GM23338 (cell line): ENCODE measurements around the gene PHC3. TPM values are rescaled to one million over a fixed set of nuclear protein-coding genes. Genes with fewer than 3 reads are reported as not detected.
A peak's percentile ranks its signal among the peaks of the same experiment; 100 is the strongest.
"Not testable (repeated sequence)": the region's sequence is repeated elsewhere in the genome, so short reads cannot be mapped to it uniquely, and the experiment has no call there.

Experiments
- ATAC-seq: fragments of 200-7000 bp; cut with Tn5 transposase; 3 replicates; pipeline ENCODE4 v1.9.1; 2020
- DNase-seq: peaks from one replicate; pipeline ENCODE4 v3.0.0-alpha.2; 2015; ENCODE audit warnings: low spot score
- H2AFZ ChIP-seq: fragments of 200-600 bp; sonication (generic); 2 replicates; pipeline ENCODE4 v1.8.0; 2016; ENCODE audit warnings: antibody characterized with exemption, mild to moderate bottlenecking, moderate library complexity
- H3F3A ChIP-seq: fragments of 200-600 bp; sonication (generic); replicated peaks from 2 replicates; pipeline ENCODE4 v1.8.0; 2017; ENCODE audit warnings: antibody characterized with exemption, mixed run types, low read depth
- H3K27ac ChIP-seq: fragments of 200-600 bp; sonication (generic); 2 replicates; pipeline ENCODE4 v1.6.1; 2016; ENCODE audit warnings: low read depth
- H3K27me3 ChIP-seq: fragments of 200-600 bp; sonication (generic); 2 replicates; pipeline ENCODE4 v1.8.0; 2016; ENCODE audit warnings: mild to moderate bottlenecking, mixed run types, moderate library complexity; ENCODE audit not compliant: insufficient read depth
- H3K36me3 ChIP-seq: fragments of 200-600 bp; sonication (generic); 2 replicates; pipeline ENCODE4 v1.8.0; 2016; ENCODE audit warnings: mild to moderate bottlenecking; ENCODE audit not compliant: insufficient read depth
- H3K4me1 ChIP-seq: fragments of 200-600 bp; sonication (generic); 2 replicates; pipeline ENCODE4 v1.8.0; 2016; ENCODE audit warnings: mild to moderate bottlenecking, moderate library complexity; ENCODE audit not compliant: insufficient read depth
- H3K4me2 ChIP-seq: fragments of 200-600 bp; sonication (generic); 2 replicates; pipeline ENCODE4 v1.7.1; 2017; ENCODE audit warnings: mixed run types
- H3K4me3 ChIP-seq: fragments of 200-600 bp; sonication (generic); 2 replicates; pipeline ENCODE4 v1.6.1; 2016; ENCODE audit warnings: mixed run types
- H3K79me2 ChIP-seq: fragments of 200-600 bp; sonication (generic); replicated peaks from 2 replicates; pipeline ENCODE4 v1.8.0; 2017; ENCODE audit warnings: mild to moderate bottlenecking; ENCODE audit not compliant: insufficient read depth
- H3K9me2 ChIP-seq: fragments of 200-600 bp; sonication (generic); 2 replicates; pipeline ENCODE4 v1.8.0; 2017; ENCODE audit not compliant: insufficient read depth
- H4K20me1 ChIP-seq: fragments of 200-600 bp; sonication (generic); replicated peaks from 2 replicates; pipeline ENCODE4 v1.8.0; 2017; ENCODE audit warnings: mild to moderate bottlenecking; ENCODE audit not compliant: insufficient read depth
- H3K27ac Mint-ChIP-seq: 2 replicates; pipeline ENCODE4 v1.8.0; 2020; ENCODE audit warnings: inconsistent platforms, mild to moderate bottlenecking, moderate library complexity, mixed read lengths
- H3K27me3 Mint-ChIP-seq: 3 replicates; pipeline ENCODE4 v1.8.0; 2022; ENCODE audit warnings: low read depth, mild to moderate bottlenecking, moderate library complexity, mixed read lengths, inconsistent platforms; ENCODE audit not compliant: insufficient read depth, poor library complexity
- H3K36me3 Mint-ChIP-seq: 3 replicates; pipeline ENCODE4 v1.8.0; 2021; ENCODE audit warnings: low read depth, mild to moderate bottlenecking, inconsistent platforms, moderate library complexity, mixed read lengths
- H3K4me1 Mint-ChIP-seq: 3 replicates; pipeline ENCODE4 v1.8.0; 2020; ENCODE audit warnings: mild to moderate bottlenecking, inconsistent platforms, mixed read lengths
- H3K4me3 Mint-ChIP-seq: 3 replicates; pipeline ENCODE4 v1.8.0; 2021; ENCODE audit warnings: moderate library complexity, mild to moderate bottlenecking, inconsistent platforms, mixed read lengths
- H3K9me3 Mint-ChIP-seq: 3 replicates; pipeline ENCODE4 v1.8.0; 2020; ENCODE audit warnings: moderate library complexity, mild to moderate bottlenecking, inconsistent platforms, mixed read lengths
- CREB1 ChIP-seq: fragments of 250-450 bp; sonication (Bioruptor Pico); IDR thresholded peaks from 2 replicates; pipeline ENCODE4 v1.5.0; 2020; ENCODE audit warnings: low read depth, mild to moderate bottlenecking, moderate library complexity
- CTCF ChIP-seq, 2 experiments: fragments of 200-600 bp in 1 of 2; sonication (generic) in 1 of 2; conservative IDR thresholded peaks; 2 replicates each; pipeline versions ENCODE4 v1.5.1 to v1.6.1; 2016 to 2017; ENCODE audit warnings: antibody characterized with exemption in 2 of 2, low read depth in 2 of 2, mild to moderate bottlenecking in 2 of 2, moderate library complexity in 1 of 2
- EZH2phosphoT487 ChIP-seq: fragments of 200-600 bp; sonication (generic); IDR thresholded peaks from one replicate; pipeline ENCODE4 v1.8.1; 2018; ENCODE audit warnings: antibody characterized with exemption; ENCODE audit not compliant: unreplicated experiment
- JUNB ChIP-seq: IDR thresholded peaks from one replicate; pipeline ENCODE4 v1.6.1; 2016; ENCODE audit warnings: antibody characterized with exemption; ENCODE audit not compliant: unreplicated experiment
- REST ChIP-seq: IDR thresholded peaks from one replicate; pipeline ENCODE4 v1.6.1; 2018; ENCODE audit warnings: antibody characterized with exemption; ENCODE audit not compliant: unreplicated experiment
- STAT1 ChIP-seq: IDR thresholded peaks from one replicate; pipeline ENCODE4 v1.6.1; 2016; ENCODE audit warnings: antibody characterized with exemption; ENCODE audit not compliant: unreplicated experiment
- ZNF114 ChIP-seq: fragments of 250-450 bp; sonication (Bioruptor Pico); IDR thresholded peaks from 2 replicates; pipeline ENCODE4 v1.5.0; 2020; ENCODE audit warnings: mild to moderate bottlenecking, moderate library complexity
- ZNF462 ChIP-seq: fragments of 250-450 bp; sonication (Bioruptor Pico); IDR thresholded peaks from 2 replicates; pipeline ENCODE4 v1.5.0; 2020; ENCODE audit warnings: mild to moderate bottlenecking, moderate library complexity
- polyA plus RNA-seq: library from polyadenylated mRNA; unstranded; fragments of >200 nt; fragmentation: Nextera tagmentation; extraction: Ambion mirVana; gene quantifications from 2 replicates; pipeline ENCODE4 v1.2.1, GENCODE V29; 2016
- total RNA-seq: library from RNA; depleted of rRNA; stranded (reverse); fragments of >200 nt; shearing (Covaris generic); gene quantifications from 2 replicates; pipeline ENCODE4 v1.2.3, GENCODE V29; 2014

Gene PHC3
- total and polyA plus RNA-seq, 2 experiments from 2014 or later: 23.9 to 83.5 TPM

- H3K36me3 ChIP-seq: peaks cover 20% of the 10 kb centered on the region
- H3K4me1 ChIP-seq: no peaks in the 10 kb centered on the region
- Mint-ChIP-seq H3K27me3 (peaks cover 3% of the 10 kb centered on the region), H3K36me3 (peaks cover 41% of the 10 kb centered on the region; the same call in 2 of the 3 replicates), H3K4me1 (no peaks in the 10 kb centered on the region), H3K4me3 (no peak overlapping the region), H3K9me3 (no peaks in the 10 kb centered on the region), H3K27ac (no peak overlapping the region)
- no peaks in the 10 kb centered on the region for H3F3A ChIP-seq
- ATAC-seq: peak; percentile 73
- peak; percentile 34 for DNase-seq
- H3K4me3 ChIP-seq: no peak overlapping the region
- no peak overlapping the region for H2AFZ ChIP-seq
- TF ChIP-seq ZNF462 (no peak), REST (no peak), STAT1 (no peak), CTCF (conservative IDR thresholded peaks at IDR 0.05; ENCODE audit: low read depth in 2 of 2) (peak; percentile 5 to 39; a peak in 2 of 4 replicates), ZNF114 (no peak), CREB1 (CRISPR knock-in tag) (no peak), JUNB (no peak), EZH2phosphoT487 (no peak)
- H3K9me2 ChIP-seq: no peaks in the 10 kb centered on the region
- H3K27me3 ChIP-seq: no peaks in the 10 kb centered on the region
- no peak overlapping the region for H3K4me2 ChIP-seq
- H4K20me1 ChIP-seq: 0 out of 2 replicates have a peak, but pooled peaks cover 3% of the 10 kb centered on the region
- no peaks in the 10 kb centered on the region for H3K79me2 ChIP-seq
- no peak overlapping the region for H3K27ac ChIP-seq
Observed at GRCh38 chr3:170117134-170117533, 64.4 kb downstream of the PHC3 start.

GRCh38 chr3:170114165-170114564 is 67.4 kb downstream of the PHC3 start:
- H2AFZ ChIP-seq, H3F3A ChIP-seq, H3K4me3 Mint-ChIP-seq, H3K4me2 ChIP-seq, ATAC-seq, H3K4me1 ChIP-seq, H3K9me2 ChIP-seq, H4K20me1 ChIP-seq, H3K9me3 Mint-ChIP-seq, H3K27ac Mint-ChIP-seq, H3K4me3 ChIP-seq, H3K27me3 Mint-ChIP-seq, H3K4me1 Mint-ChIP-seq, H3K27me3 ChIP-seq, DNase-seq, H3K79me2 ChIP-seq, H3K27ac ChIP-seq: not testable (repeated sequence)
- H3K36me3 ChIP-seq: peaks cover 17% of the 10 kb centered on the region; the same call in 1 of the 2 replicates
- peaks cover 36% of the 10 kb centered on the region; the same call in 2 of the 3 replicates for H3K36me3 Mint-ChIP-seq
